ENCODE data around the gene PID1.

The PID1 gene

GRCh38 chr2:229269941-229270340 is 1.1 kb downstream of the PID1 start:
- Histone ChIP-seq H3K79me2 (ENCODE audit: insufficient read depth, low read depth) (no peaks in the 10 kb centered on the region), H3K27ac (no peak overlapping the region), H3K4me1 (ENCODE audit: low read depth, poor library complexity, severe bottlenecking) (peaks cover 4% of the 10 kb centered on the region), H3K4me2 (no peak overlapping the region), H4K20me1 (ENCODE audit: insufficient read depth) (no peaks in the 10 kb centered on the region), H3K27me3 (ENCODE audit: insufficient read depth, low read depth) (no peaks in the 10 kb centered on the region), H2AFZ (ENCODE audit: low read depth) (no peak overlapping the region), H3K4me3 (IDR thresholded peaks at IDR 0.05; ENCODE audit: insufficient read depth, low read depth, low read length) (no peak overlapping the region), H3K9ac (no peak overlapping the region), H3K36me3 (ENCODE audit: insufficient read depth) (no peaks in the 10 kb centered on the region)
- TF ChIP-seq CTCF (conservative IDR thresholded peaks at IDR 0.05; ENCODE audit: low read depth, low read length), result no peak

- H3K4me2 ChIP-seq, result no peak overlapping the region
- H3K27me3 ChIP-seq (ENCODE audit: insufficient read depth, low read depth), result no peaks in the 10 kb centered on the region
- H3K79me2 ChIP-seq (ENCODE audit: insufficient read depth, low read depth), result no peaks in the 10 kb centered on the region
- peaks cover 4% of the 10 kb centered on the region for H3K4me1 ChIP-seq (ENCODE audit: low read depth, poor library complexity, severe bottlenecking)
- H3K9ac ChIP-seq, result no peak overlapping the region
- H2AFZ ChIP-seq (ENCODE audit: low read depth), result no peak overlapping the region
- H3K4me3 ChIP-seq (IDR thresholded peaks at IDR 0.05; ENCODE audit: insufficient read depth, low read depth, low read length), result no peak overlapping the region
- no peak for TF ChIP-seq CTCF (conservative IDR thresholded peaks at IDR 0.05; ENCODE audit: low read depth, low read length)
- H3K27ac ChIP-seq, result no peak overlapping the region
- H4K20me1 ChIP-seq (ENCODE audit: insufficient read depth), result no peaks in the 10 kb centered on the region
- H3K36me3 ChIP-seq (ENCODE audit: insufficient read depth), result no peaks in the 10 kb centered on the region
Measured at GRCh38 chr2:229269146-229269545, 1.9 kb downstream of the PID1 start.

- Histone ChIP-seq H3K27ac (no peak overlapping the region), H3K36me3 (ENCODE audit: insufficient read depth) (no peaks in the 10 kb centered on the region), H3K79me2 (ENCODE audit: insufficient read depth, low read depth) (no peaks in the 10 kb centered on the region), H4K20me1 (ENCODE audit: insufficient read depth) (no peaks in the 10 kb centered on the region), H3K9ac (no peak overlapping the region), H2AFZ (ENCODE audit: low read depth) (no peak overlapping the region), H3K27me3 (ENCODE audit: insufficient read depth, low read depth) (no peaks in the 10 kb centered on the region), H3K4me3 (IDR thresholded peaks at IDR 0.05; ENCODE audit: insufficient read depth, low read depth, low read length) (no peak overlapping the region), H3K4me1 (ENCODE audit: low read depth, poor library complexity, severe bottlenecking) (peaks cover 2% of the 10 kb centered on the region), H3K4me2 (no peak overlapping the region)
- no peak for TF ChIP-seq CTCF (conservative IDR thresholded peaks at IDR 0.05; ENCODE audit: low read depth, low read length)
Measured at GRCh38 chr2:229268626-229269025, 2.5 kb downstream of the PID1 start.

GRCh38 chr2:229267080-229267479 is 4.0 kb downstream of the PID1 start:
- no peak overlapping the region for H3K27ac ChIP-seq
- no peak overlapping the region for H2AFZ ChIP-seq (ENCODE audit: low read depth)
- no peaks in the 10 kb centered on the region for H4K20me1 ChIP-seq (ENCODE audit: insufficient read depth)
- TF ChIP-seq CTCF (conservative IDR thresholded peaks at IDR 0.05; ENCODE audit: low read depth, low read length), result no peak
- no peaks in the 10 kb centered on the region for H3K79me2 ChIP-seq (ENCODE audit: insufficient read depth, low read depth)
- H3K4me2 ChIP-seq, result no peak overlapping the region
- no peaks in the 10 kb centered on the region for H3K4me1 ChIP-seq (ENCODE audit: low read depth, poor library complexity, severe bottlenecking)
- H3K27me3 ChIP-seq (ENCODE audit: insufficient read depth, low read depth), result no peaks in the 10 kb centered on the region
- H3K36me3 ChIP-seq (ENCODE audit: insufficient read depth), result no peaks in the 10 kb centered on the region
- no peak overlapping the region for H3K9ac ChIP-seq
- H3K4me3 ChIP-seq (IDR thresholded peaks at IDR 0.05; ENCODE audit: insufficient read depth, low read depth, low read length), result no peak overlapping the region
